ENCODE results near the gene LRRC61. TPM values are rescaled to one million over a fixed set of nuclear protein-coding genes. Genes with fewer than 3 reads are reported as not detected.
A peak's percentile ranks its signal among the peaks of the same experiment; 100 is the strongest.

Gene LRRC61
- total and polyA plus RNA-seq, 2 of the 13 experiments (the other 11 are each of a cell fraction or from before 2014, with no cell fraction given), result 33.0 to 34.8 TPM

DNA sequence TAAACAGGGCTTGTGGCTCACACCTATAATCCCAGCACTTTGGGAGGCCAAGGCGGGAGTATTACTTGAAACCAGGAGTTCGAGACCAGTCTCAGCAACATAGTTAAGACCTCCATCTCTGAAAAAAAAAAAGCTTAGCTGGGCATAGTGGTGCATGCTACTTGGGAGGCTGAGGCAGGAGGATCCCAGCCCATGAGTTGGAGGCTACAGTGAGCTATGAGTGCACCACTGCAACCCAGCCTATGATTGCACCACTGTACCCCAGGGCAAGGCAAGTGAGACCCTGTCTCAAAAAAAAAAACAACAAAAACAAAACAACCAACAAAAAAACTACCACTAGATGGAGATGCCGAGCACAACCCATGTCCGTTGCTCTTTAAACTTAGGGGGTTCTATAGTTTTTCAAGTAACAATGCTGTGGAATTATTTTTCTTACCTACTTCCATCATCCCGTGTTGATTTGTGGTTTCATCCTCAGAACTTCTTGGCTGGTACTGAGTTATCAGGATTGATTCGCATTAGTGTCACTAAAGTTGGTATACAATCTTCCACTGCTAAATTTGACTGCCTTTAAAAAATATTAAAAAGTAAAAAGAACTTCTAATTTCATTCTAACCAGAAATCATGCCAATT is 33.2 kb downstream of the LRRC61 start:
- no TSS peak for BruUV-seq (replicated peaks)
- no peaks in the 10 kb centered on the region for H3K27me3 ChIP-seq (ENCODE audit: control insufficient read depth in 1 of 2, insufficient read depth in 2 of 2, low read length in 2 of 2)
- in situ Hi-C loops (cut with HindIII; ENCODE audit: extremely low pct_ligation_motif_present, low pct_unique_long_range_greater_than_20kb), result no loop called here
- WGBS (ENCODE audit: low lambda C conversion rate), result 5% methylated on average over 6 of the region's 6 CpGs
- no peaks in the 10 kb centered on the region for H3K79me2 ChIP-seq (ENCODE audit: insufficient read depth, low read length)
- H3K4me1 ChIP-seq (ENCODE audit: insufficient read depth, low read length), result peaks cover 61% of the 10 kb centered on the region
- ATAC-seq, result peak; percentile 20
- H3K4me3 ChIP-seq (replicated peaks in 1 of 3; ENCODE audit: insufficient read depth in 1 of 3, low read depth in 2 of 3, low read length in 3 of 3), result no peak overlapping the region
- H3K4me2 ChIP-seq (ENCODE audit: low read depth, low read length), result peak overlapping the region; percentile 78
- POLR2A ChIA-PET, result interaction anchor here (0.6 to 5.8 kb wide), 7 partner anchors 13 to 49 kb away, joined by 3 to 58 read pairs (median 16); partner anchors contain the start of genes RARRES2 and REPIN1
- peak; percentile 49 for DNase-seq (ENCODE audit: low spot score)
- no peak overlapping the region for H3K9ac ChIP-seq (ENCODE audit: insufficient read depth, low read depth, low read length)
- H3K9me3 ChIP-seq (ENCODE audit: low read length), result no peaks in the 10 kb centered on the region
- CTCF ChIA-PET (ENCODE audit: low intra/inter-chr PET ratio, low total read pairs), result interaction anchor here (1.6 to 4.3 kb wide), 3 partner anchors 22 to 65 kb away, joined by 3 to 45 read pairs (median 10); no protein-coding TSS in a partner anchor
- no peaks in the 10 kb centered on the region for H4K20me1 ChIP-seq (ENCODE audit: insufficient read depth, low read length)
- H3K27ac ChIP-seq (ENCODE audit: extremely low read length, insufficient read depth, low read length), result peak overlapping the region; percentile 72
- FAIRE-seq, result peak; percentile 49
- H3K36me3 ChIP-seq (replicated peaks in 1 of 2; ENCODE audit: control insufficient read depth in 1 of 2, insufficient read depth in 2 of 2, low read length in 2 of 2), result no peaks in the 10 kb centered on the region
- intact Hi-C loops (cut with micrococcal nuclease; ENCODE audit: unreplicated experiment), result loop anchor here (1.0 to 10.0 kb wide), 4 partner anchors 33 to 72 kb away; partner anchors contain the start of genes ACTR3C and LRRC61
- no peak overlapping the region for H2AFZ ChIP-seq (ENCODE audit: low read length)
- no peak for TF ChIP-seq MEIS2 (CRISPR knock-in tag; IDR thresholded peaks at IDR 0.05)
- TF ChIP-seq MAFK (conservative IDR thresholded peaks at IDR 0.05 in 1 of 2, IDR thresholded peaks at IDR 0.05 in 1 of 2; ENCODE audit: low read length in 2 of 2), result no peak
- TF ChIP-seq ZNF121 (CRISPR knock-in tag; IDR thresholded peaks at IDR 0.05), result 0 out of 2 replicates have a peak, but pooled peaks have one; percentile 15
- TF ChIP-seq ZNF496 (CRISPR knock-in tag; IDR thresholded peaks at IDR 0.05; ENCODE audit: insufficient replicate concordance), result no peak
- TF ChIP-seq, protein P1, sequence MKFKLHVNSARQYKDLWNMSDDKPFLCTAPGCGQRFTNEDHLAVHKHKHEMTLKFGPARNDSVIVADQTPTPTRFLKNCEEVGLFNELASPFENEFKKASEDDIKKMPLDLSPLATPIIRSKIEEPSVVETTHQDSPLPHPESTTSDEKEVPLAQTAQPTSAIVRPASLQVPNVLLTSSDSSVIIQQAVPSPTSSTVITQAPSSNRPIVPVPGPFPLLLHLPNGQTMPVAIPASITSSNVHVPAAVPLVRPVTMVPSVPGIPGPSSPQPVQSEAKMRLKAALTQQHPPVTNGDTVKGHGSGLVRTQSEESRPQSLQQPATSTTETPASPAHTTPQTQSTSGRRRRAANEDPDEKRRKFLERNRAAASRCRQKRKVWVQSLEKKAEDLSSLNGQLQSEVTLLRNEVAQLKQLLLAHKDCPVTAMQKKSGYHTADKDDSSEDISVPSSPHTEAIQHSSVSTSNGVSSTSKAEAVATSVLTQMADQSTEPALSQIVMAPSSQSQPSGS (CRISPR knock-in tag; IDR thresholded peaks at IDR 0.05), result no peak
- TF ChIP-seq MAFG (CRISPR knock-in tag; IDR thresholded peaks at IDR 0.05), result no peak
- no peak for TF ChIP-seq CREB1 (IDR thresholded peaks at IDR 0.05)
- 0 out of 2 replicates have a peak, but pooled peaks have one; percentile 19 for TF ChIP-seq CREB1 (CRISPR knock-in tag; IDR thresholded peaks at IDR 0.05)
- TF ChIP-seq RFX5 (IDR thresholded peaks at IDR 0.05; ENCODE audit: low read depth, low read length), result no peak
- TF ChIP-seq FOXP1 (IDR thresholded peaks at IDR 0.05), result peak; percentile 39; the same call in 1 of the 2 replicates
- no peak for TF ChIP-seq FOXP1 (CRISPR knock-in tag; IDR thresholded peaks at IDR 0.05)
- TF ChIP-seq ZZZ3 (CRISPR knock-in tag; IDR thresholded peaks at IDR 0.05; ENCODE audit: borderline replicate concordance), result no peak
- TF ChIP-seq TEAD2 (CRISPR knock-in tag; IDR thresholded peaks at IDR 0.05), result no peak
- TF ChIP-seq ZNF205 (CRISPR knock-in tag; IDR thresholded peaks at IDR 0.05), result no peak
- peak; percentile 26; the same call in 1 of the 2 replicates for TF ChIP-seq RARA (CRISPR knock-in tag; IDR thresholded peaks at IDR 0.05)
- TF ChIP-seq YY1 (IDR thresholded peaks at IDR 0.05; ENCODE audit: insufficient read depth, insufficient replicate concordance, low read depth, low read length), result no peak
- TF ChIP-seq, protein P2, sequence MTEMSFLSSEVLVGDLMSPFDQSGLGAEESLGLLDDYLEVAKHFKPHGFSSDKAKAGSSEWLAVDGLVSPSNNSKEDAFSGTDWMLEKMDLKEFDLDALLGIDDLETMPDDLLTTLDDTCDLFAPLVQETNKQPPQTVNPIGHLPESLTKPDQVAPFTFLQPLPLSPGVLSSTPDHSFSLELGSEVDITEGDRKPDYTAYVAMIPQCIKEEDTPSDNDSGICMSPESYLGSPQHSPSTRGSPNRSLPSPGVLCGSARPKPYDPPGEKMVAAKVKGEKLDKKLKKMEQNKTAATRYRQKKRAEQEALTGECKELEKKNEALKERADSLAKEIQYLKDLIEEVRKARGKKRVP (CRISPR knock-in tag; IDR thresholded peaks at IDR 0.05), result peak in 1 of 2 experiments; percentile 45; a peak in 1 of 4 replicates
- TF ChIP-seq, protein P3, sequence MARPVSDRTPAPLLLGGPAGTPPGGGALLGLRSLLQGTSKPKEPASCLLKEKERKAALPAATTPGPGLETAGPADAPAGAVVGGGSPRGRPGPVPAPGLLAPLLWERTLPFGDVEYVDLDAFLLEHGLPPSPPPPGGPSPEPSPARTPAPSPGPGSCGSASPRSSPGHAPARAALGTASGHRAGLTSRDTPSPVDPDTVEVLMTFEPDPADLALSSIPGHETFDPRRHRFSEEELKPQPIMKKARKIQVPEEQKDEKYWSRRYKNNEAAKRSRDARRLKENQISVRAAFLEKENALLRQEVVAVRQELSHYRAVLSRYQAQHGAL (CRISPR knock-in tag; IDR thresholded peaks at IDR 0.05; ENCODE audit: not compliant biosample characterization), result no peak
- TF ChIP-seq, protein P4, sequence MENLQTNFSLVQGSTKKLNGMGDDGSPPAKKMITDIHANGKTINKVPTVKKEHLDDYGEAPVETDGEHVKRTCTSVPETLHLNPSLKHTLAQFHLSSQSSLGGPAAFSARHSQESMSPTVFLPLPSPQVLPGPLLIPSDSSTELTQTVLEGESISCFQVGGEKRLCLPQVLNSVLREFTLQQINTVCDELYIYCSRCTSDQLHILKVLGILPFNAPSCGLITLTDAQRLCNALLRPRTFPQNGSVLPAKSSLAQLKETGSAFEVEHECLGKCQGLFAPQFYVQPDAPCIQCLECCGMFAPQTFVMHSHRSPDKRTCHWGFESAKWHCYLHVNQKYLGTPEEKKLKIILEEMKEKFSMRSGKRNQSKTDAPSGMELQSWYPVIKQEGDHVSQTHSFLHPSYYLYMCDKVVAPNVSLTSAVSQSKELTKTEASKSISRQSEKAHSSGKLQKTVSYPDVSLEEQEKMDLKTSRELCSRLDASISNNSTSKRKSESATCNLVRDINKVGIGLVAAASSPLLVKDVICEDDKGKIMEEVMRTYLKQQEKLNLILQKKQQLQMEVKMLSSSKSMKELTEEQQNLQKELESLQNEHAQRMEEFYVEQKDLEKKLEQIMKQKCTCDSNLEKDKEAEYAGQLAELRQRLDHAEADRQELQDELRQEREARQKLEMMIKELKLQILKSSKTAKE (CRISPR knock-in tag; IDR thresholded peaks at IDR 0.05; ENCODE audit: borderline replicate concordance), result no peak
- no peak for TF ChIP-seq KDM1A (CRISPR knock-in tag; IDR thresholded peaks at IDR 0.05)
- TF ChIP-seq KAT2B (IDR thresholded peaks at IDR 0.05; ENCODE audit: borderline replicate concordance, low read depth, low read length), result no peak

Measured in HepG2 (cell line).